Neural crest cell (in vitro differentiated cells): ENCODE measurements around the gene CMTM2. TPM values are rescaled to one million over a fixed set of nuclear protein-coding genes. Genes with fewer than 3 reads are reported as not detected.
"Not testable (repeated sequence)": the region's sequence is repeated elsewhere in the genome, so short reads cannot be mapped to it uniquely, and the experiment has no call there.

Experiments used
- DNase-seq: peaks from one replicate; pipeline ENCODE4 v3.0.0; 2021; ENCODE audit warnings: low read depth, mixed read lengths, low spot score
- H3K27ac Mint-ChIP-seq: one replicate; pipeline ENCODE4 v1.8.0; 2021; ENCODE audit warnings: mild to moderate bottlenecking, mixed read lengths; ENCODE audit not compliant: unreplicated experiment
- H3K27me3 Mint-ChIP-seq: 2 replicates; pipeline ENCODE4 v1.8.0; 2021; ENCODE audit warnings: low read depth, mild to moderate bottlenecking, mixed read lengths
- H3K36me3 Mint-ChIP-seq: 2 replicates; pipeline ENCODE4 v1.8.0; 2021; ENCODE audit warnings: low read depth, mild to moderate bottlenecking, mixed read lengths
- H3K4me1 Mint-ChIP-seq: 2 replicates; pipeline ENCODE4 v1.8.0; 2021; ENCODE audit warnings: mixed read lengths
- H3K4me3 Mint-ChIP-seq: one replicate; pipeline ENCODE4 v1.8.0; 2021; ENCODE audit warnings: mild to moderate bottlenecking, mixed read lengths
- H3K9me3 Mint-ChIP-seq: 2 replicates; pipeline ENCODE4 v1.8.0; 2021; ENCODE audit warnings: mixed read lengths
- CTCF ChIP-seq: fragments of 200-600 bp; sonication (generic); conservative IDR thresholded peaks from 2 replicates; pipeline ENCODE4 v1.5.0; 2021; ENCODE audit warnings: antibody characterized with exemption, mild to moderate bottlenecking
- total RNA-seq: library from RNA; stranded (reverse); gene quantifications from 2 replicates; pipeline ENCODE4 v1.2.1, GENCODE V29; 2021

Gene CMTM2
- total RNA-seq, 1 donor from 2014 or later: 0.54 TPM

- H3K4me3 Mint-ChIP-seq: no peak overlapping the region
- no peaks in the 10 kb centered on the region for H3K36me3 Mint-ChIP-seq
- no peak for TF ChIP-seq CTCF
- peaks cover 3% of the 10 kb centered on the region for H3K4me1 Mint-ChIP-seq
- DNase-seq: no peak
- no peaks in the 10 kb centered on the region for H3K27me3 Mint-ChIP-seq
- H3K9me3 Mint-ChIP-seq: no peaks in the 10 kb centered on the region
- no peak overlapping the region for H3K27ac Mint-ChIP-seq
Observed at GRCh38 chr16:66622863-66623262, 43.6 kb downstream of the CMTM2 start.

DNA sequence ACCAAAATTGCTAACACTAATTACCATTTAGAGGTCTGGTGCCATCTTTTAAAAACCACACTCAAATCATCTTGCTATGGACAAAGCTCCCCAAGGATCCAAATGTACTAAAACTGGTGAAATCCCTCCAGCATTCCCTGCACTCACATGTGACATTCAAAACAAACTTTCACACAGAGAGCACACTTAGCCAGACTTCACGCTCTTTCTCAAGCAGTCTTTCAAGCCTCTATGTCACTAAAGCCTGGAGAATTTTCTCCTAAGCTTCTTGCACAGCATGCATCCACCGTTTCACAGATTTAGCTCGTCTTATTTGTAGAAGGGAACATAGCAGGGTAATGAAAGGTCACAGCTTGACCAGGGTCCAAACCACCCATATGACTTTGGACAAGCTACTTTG lies 44.5 kb downstream of the CMTM2 start:
- Mint-ChIP-seq H3K36me3 (no peaks in the 10 kb centered on the region), H3K27me3 (no peaks in the 10 kb centered on the region), H3K9me3 (no peaks in the 10 kb centered on the region), H3K4me3 (no peak overlapping the region), H3K4me1 (peaks cover 3% of the 10 kb centered on the region), H3K27ac (no peak overlapping the region)
- DNase-seq: no peak
- TF ChIP-seq CTCF: no peak

- not testable (repeated sequence) for H3K9me3 Mint-ChIP-seq, H3K4me1 Mint-ChIP-seq, H3K36me3 Mint-ChIP-seq, DNase-seq, H3K27me3 Mint-ChIP-seq, H3K4me3 Mint-ChIP-seq, H3K27ac Mint-ChIP-seq
Observed at GRCh38 chr16:66627611-66628378, 48.5 kb downstream of the CMTM2 start.

- H3K27me3 Mint-ChIP-seq: no peaks in the 10 kb centered on the region
- no peak for TF ChIP-seq CTCF
Observed at GRCh38 chr16:66629856-66630255, 50.6 kb downstream of the CMTM2 start.

GRCh38 chr16:66630561-66631260 lies 51.4 kb downstream of the CMTM2 start:
- not testable (repeated sequence) for H3K4me3 Mint-ChIP-seq, H3K9me3 Mint-ChIP-seq, DNase-seq, H3K4me1 Mint-ChIP-seq, H3K27ac Mint-ChIP-seq, H3K27me3 Mint-ChIP-seq, H3K36me3 Mint-ChIP-seq

More at GRCh38 chr16:66629856-66630255, 50.6 kb downstream of the CMTM2 start:
- H3K36me3 Mint-ChIP-seq: peaks cover 9% of the 10 kb centered on the region
- no peak overlapping the region for H3K27ac Mint-ChIP-seq
- no peak for DNase-seq
- no peaks in the 10 kb centered on the region for H3K4me1 Mint-ChIP-seq
- no peak overlapping the region for H3K4me3 Mint-ChIP-seq
- H3K9me3 Mint-ChIP-seq: no peaks in the 10 kb centered on the region

- not testable (repeated sequence) for DNase-seq, H3K36me3 Mint-ChIP-seq, H3K27ac Mint-ChIP-seq, H3K27me3 Mint-ChIP-seq, H3K4me3 Mint-ChIP-seq, H3K9me3 Mint-ChIP-seq, H3K4me1 Mint-ChIP-seq
Observed at GRCh38 chr16:66631558-66631957, 52.3 kb downstream of the CMTM2 start.
